ENCODE data around the gene ZNF311.
A peak's percentile ranks its signal among the peaks of the same experiment; 100 is the strongest.
"Not testable (repeated sequence)": the region's sequence is repeated elsewhere in the genome, so short reads cannot be mapped to it uniquely, and the experiment has no call there.

The ZNF311 gene

GRCh38 chr6:28982476-28983266, 22.4 kb downstream of the ZNF311 start:
- no peak for DNase-seq (ENCODE audit: low spot score)

- no peak for DNase-seq (ENCODE audit: low spot score)
Measured at GRCh38 chr6:28981833-28982475, 23.2 kb downstream of the ZNF311 start.

- DNase-seq (ENCODE audit: low spot score) = no peak
Measured at GRCh38 chr6:28981431-28981832, 23.7 kb downstream of the ZNF311 start.

- DNase-seq (ENCODE audit: low spot score) = peak; percentile 64
Measured at GRCh38 chr6:28980852-28981430, 24.2 kb downstream of the ZNF311 start.

- DNase-seq (ENCODE audit: low spot score) = no peak
Measured at GRCh38 chr6:28980137-28980851, 24.8 kb downstream of the ZNF311 start.

- DNase-seq (ENCODE audit: low spot score) = no peak
Measured at GRCh38 chr6:28979679-28980078, 25.4 kb downstream of the ZNF311 start.

- no peak for DNase-seq (ENCODE audit: low spot score)
Measured at GRCh38 chr6:28978959-28979561, 26.1 kb downstream of the ZNF311 start.

- no peak for DNase-seq (ENCODE audit: low spot score)
Measured at GRCh38 chr6:28978133-28978491, 27.0 kb downstream of the ZNF311 start.

GRCh38 chr6:28977341-28978132, 27.6 kb downstream of the ZNF311 start:
- no peak for DNase-seq (ENCODE audit: low spot score)

- DNase-seq (ENCODE audit: low spot score) = no peak
Measured at GRCh38 chr6:28976677-28977076, 28.4 kb downstream of the ZNF311 start.

- DNase-seq (ENCODE audit: low spot score) = no peak
Measured at GRCh38 chr6:28974505-28974904, 30.6 kb downstream of the ZNF311 start.

- DNase-seq (ENCODE audit: low spot score) = not testable (repeated sequence)
Measured at GRCh38 chr6:28970056-28970455, 35.1 kb downstream of the ZNF311 start.

GRCh38 chr6:28969129-28969528, 36.0 kb downstream of the ZNF311 start:
- DNase-seq (ENCODE audit: low spot score) = no peak

GRCh38 chr6:28968476-28968875, 36.6 kb downstream of the ZNF311 start:
- no peak for DNase-seq (ENCODE audit: low spot score)

GRCh38 chr6:28965706-28966105, 39.4 kb downstream of the ZNF311 start:
- DNase-seq (ENCODE audit: low spot score) = no peak

GRCh38 chr6:28960846-28961500, 44.1 kb downstream of the ZNF311 start:
- no peak for DNase-seq (ENCODE audit: low spot score)

GRCh38 chr6:28958561-28959243, 46.4 kb downstream of the ZNF311 start:
- not testable (repeated sequence) for DNase-seq (ENCODE audit: low spot score)

- not testable (repeated sequence) for DNase-seq (ENCODE audit: low spot score)
Measured at GRCh38 chr6:28957795-28958314, 47.3 kb downstream of the ZNF311 start.

- DNase-seq (ENCODE audit: low spot score) = no peak
Measured at GRCh38 chr6:28956331-28956730, 48.8 kb downstream of the ZNF311 start.

All from HuH-7.5 (cell line).